Spleen (tissue), 11 donors: ENCODE results near the gene IGF1. TPM values are rescaled to one million over a fixed set of nuclear protein-coding genes. Genes with fewer than 3 reads are reported as not detected.
"Not testable (repeated sequence)": the region's sequence is repeated elsewhere in the genome, so short reads cannot be mapped to it uniquely, and the experiment has no call there.

Experiments used
- DNase-seq: peaks from one replicate; pipeline ENCODE4 v3.0.0-alpha.2; 2020
- H3K27ac ChIP-seq, 8 donors: fragments of 200-600 bp; sonication (generic) in 7 of 8; 1 replicate in 4 of 8; 2 replicates in 4 of 8; pipeline versions ENCODE4 v1.5.0 to v1.8.0; 2016 to 2021; ENCODE audit warnings: inconsistent platforms in 4 of 8, mild to moderate bottlenecking in 4 of 8, moderate library complexity in 1 of 8
- H3K27me3 ChIP-seq, 7 donors: fragments of 200-600 bp; sonication (generic) in 6 of 7; replicated peaks in 1 of 7; 1 replicate in 4 of 7; 2 replicates in 3 of 7; pipeline versions ENCODE4 v1.5.0 to v1.8.0; 2016 to 2021; ENCODE audit warnings: inconsistent platforms in 3 of 7, mild to moderate bottlenecking in 1 of 7
- H3K36me3 ChIP-seq, 6 donors: fragments of 200-600 bp; sonication (generic) in 5 of 6; 1 replicate in 4 of 6; 2 replicates in 2 of 6; pipeline versions ENCODE4 v1.5.0 to v1.8.0; 2016 to 2021; ENCODE audit warnings: inconsistent platforms in 2 of 6
- H3K4me1 ChIP-seq, 6 donors: fragments of 200-600 bp; sonication (generic) in 5 of 6; 1 replicate in 3 of 6; 2 replicates in 3 of 6; pipeline versions ENCODE4 v1.5.0 to v1.8.0; 2016 to 2021; ENCODE audit warnings: inconsistent platforms in 3 of 6
- H3K4me3 ChIP-seq, 8 donors: fragments of 200-600 bp; sonication (generic) in 7 of 8; 1 replicate in 4 of 8; 2 replicates in 4 of 8; pipeline versions ENCODE4 v1.5.0 to v1.8.0; 2016 to 2021; ENCODE audit warnings: inconsistent platforms in 4 of 8, mild to moderate bottlenecking in 4 of 8, moderate library complexity in 2 of 8
- H3K9me3 ChIP-seq, 8 donors: fragments of 200-600 bp; sonication (generic) in 7 of 8; 1 replicate in 4 of 8; 2 replicates in 4 of 8; pipeline versions ENCODE4 v1.5.0 to v1.8.0; 2016 to 2021; ENCODE audit warnings: inconsistent platforms in 4 of 8
- CTCF ChIP-seq, 11 experiments: fragments of 200-600 bp in 7 of 11; fragments of 450-650 bp in 4 of 11; sonication (generic) in 4 of 11; IDR thresholded peaks in 8 of 11; conservative IDR thresholded peaks in 3 of 11; 1 replicate in 7 of 11; 2 replicates in 4 of 11; pipeline versions ENCODE4 v1.4.0 to v1.8.0; 2016 to 2021; ENCODE audit warnings: antibody characterized with exemption in 11 of 11, inconsistent platforms in 4 of 11, mild to moderate bottlenecking in 1 of 11
- POLR2A ChIP-seq, 3 donors: fragments of 450-650 bp; IDR thresholded peaks; one replicate each; pipeline ENCODE4 v1.5.1; 2017; ENCODE audit warnings: antibody characterized with exemption in 3 of 3, mild to moderate bottlenecking in 1 of 3
- POLR2AphosphoS5 ChIP-seq, 3 donors: sonication (generic); formaldehyde crosslinking; IDR thresholded peaks; one replicate each; pipeline ENCODE4 v1.5.1; 2017; ENCODE audit warnings: antibody characterized with exemption in 3 of 3
- WGBS, 5 donors: extraction: QIAGEN DNeasy Blood & Tissue Kit in 3 of 5; methylation state at CpG; one replicate each; pipeline versions ENCODE4 v1.1.5 to v1.1.7; 2013 to 2018; 5-methylcytosine and 5-hydroxymethylcytosine counted together
- intact Hi-C: fragments of 100-400 bp; cut with DNase I; formaldehyde crosslinking; loops from one replicate; pipeline ENCODE4 v1.15.0; 2023; ENCODE audit warnings: low total_unique reads
- polyA plus RNA-seq, 3 donors: library from polyadenylated mRNA; stranded (reverse); fragments of 200-250 nt; gene quantifications; one replicate each; pipeline ENCODE4 v1.2.1, GENCODE V29; 2013
- total RNA-seq, 7 donors: library from RNA; depleted of rRNA in 3 of 7; stranded (reverse); fragments of >200 nt in 3 of 7; fragmentation: NEBNext Ultra II Directional in 4 of 7; extraction: Animal tissue kit (Norgen Biotek cat#: 25700) in 4 of 7; gene quantifications; one replicate each; pipeline versions ENCODE4 v1.1.0 to v1.2.1, GENCODE V29; 2016 to 2021
- donor health status: healthy with polysubstance abuse.
- donor health status: DM: no; HTN: no; CAD: no; lungs with moderate emphysema.
- donor health status: DM: no; HTN: no; CAD: no.
- donor health status: Bipolar disorder and iron deficiency.
- donor health status: healthy.
- donor health status: DM: no; HTN: no; CAD: no.
- donor health status: DM: yes; HTN: yes; CAD: no.

The IGF1 gene
- total and polyA plus RNA-seq, 10 donors, result 1.5 to 19.7 (median 11.3) TPM

GRCh38 chr12:102369876-102370275, 110.5 kb downstream of the IGF1 start:
- H3K4me3 ChIP-seq, result no peak overlapping the region
- WGBS, 5 donors, result 47 to 82% (median 56%) methylated on average over 2 of the region's 2 CpGs
- no peaks in the 10 kb centered on the region for H3K36me3 ChIP-seq
- no peak overlapping the region for H3K27ac ChIP-seq
- no peak for DNase-seq
- TF ChIP-seq POLR2AphosphoS5 (IDR thresholded peaks at IDR 0.05) (no peak), POLR2A (IDR thresholded peaks at IDR 0.05) (no peak), CTCF (IDR thresholded peaks at IDR 0.05 in 8 of 11, conservative IDR thresholded peaks at IDR 0.05 in 3 of 11) (no peak)
- intact Hi-C loops, result no loop called here
- no peaks in the 10 kb centered on the region for H3K4me1 ChIP-seq
- H3K27me3 ChIP-seq, result no peaks in the 10 kb centered on the region
- H3K9me3 ChIP-seq, result peaks cover 0 to 23% (median 0%) of the 10 kb centered on the region in 8 donors

DNA sequence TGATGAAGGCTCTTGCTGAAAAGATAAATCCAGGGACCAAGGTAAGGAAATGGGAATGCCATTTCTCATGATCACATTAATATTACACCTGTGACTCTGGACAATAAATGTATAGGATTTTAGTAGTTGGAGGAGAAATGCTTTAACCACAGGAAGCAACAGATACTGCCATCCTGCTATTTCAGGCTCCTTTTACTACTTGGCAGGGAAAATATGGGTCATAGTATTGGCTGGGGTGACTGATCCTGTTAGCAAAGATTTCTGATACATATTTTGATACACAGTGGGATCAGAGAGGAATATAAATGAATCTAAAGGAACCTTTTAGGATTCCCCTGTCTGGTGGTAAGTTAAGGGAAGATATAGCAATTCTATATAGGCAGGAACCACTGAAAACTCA, 115.0 kb downstream of the IGF1 start:
- no peaks in the 10 kb centered on the region for H3K36me3 ChIP-seq
- H3K4me3 ChIP-seq, result no peak overlapping the region
- intact Hi-C loops, result no loop called here
- no peak overlapping the region for H3K27ac ChIP-seq
- no peaks in the 10 kb centered on the region for H3K4me1 ChIP-seq
- no peak for DNase-seq
- H3K27me3 ChIP-seq, result no peaks in the 10 kb centered on the region
- H3K9me3 ChIP-seq, result peaks cover 0 to 23% (median 0%) of the 10 kb centered on the region in 8 donors
- TF ChIP-seq CTCF (IDR thresholded peaks at IDR 0.05 in 8 of 11, conservative IDR thresholded peaks at IDR 0.05 in 3 of 11), result no peak
- no peak for TF ChIP-seq POLR2A (IDR thresholded peaks at IDR 0.05)
- no peak for TF ChIP-seq POLR2AphosphoS5 (IDR thresholded peaks at IDR 0.05)

- no peaks in the 10 kb centered on the region for H3K27me3 ChIP-seq
- DNase-seq, result no peak
- no peak overlapping the region for H3K27ac ChIP-seq
- no peaks in the 10 kb centered on the region for H3K36me3 ChIP-seq
- WGBS, 5 donors, result 83 to 90% (median 89%) methylated on average over 1 of the region's 1 CpG
- intact Hi-C loops, result no loop called here
- no peak overlapping the region for H3K4me3 ChIP-seq
- TF ChIP-seq POLR2AphosphoS5 (IDR thresholded peaks at IDR 0.05), result no peak
- TF ChIP-seq POLR2A (IDR thresholded peaks at IDR 0.05), result no peak
- TF ChIP-seq CTCF (IDR thresholded peaks at IDR 0.05 in 8 of 11, conservative IDR thresholded peaks at IDR 0.05 in 3 of 11), result no peak
- peaks cover 0 to 20% (median 0%) of the 10 kb centered on the region in 8 donors for H3K9me3 ChIP-seq
- no peaks in the 10 kb centered on the region for H3K4me1 ChIP-seq
These were observed 115.7 kb downstream of the IGF1 start for GRCh38 chr12:102364709-102365108.

DNA sequence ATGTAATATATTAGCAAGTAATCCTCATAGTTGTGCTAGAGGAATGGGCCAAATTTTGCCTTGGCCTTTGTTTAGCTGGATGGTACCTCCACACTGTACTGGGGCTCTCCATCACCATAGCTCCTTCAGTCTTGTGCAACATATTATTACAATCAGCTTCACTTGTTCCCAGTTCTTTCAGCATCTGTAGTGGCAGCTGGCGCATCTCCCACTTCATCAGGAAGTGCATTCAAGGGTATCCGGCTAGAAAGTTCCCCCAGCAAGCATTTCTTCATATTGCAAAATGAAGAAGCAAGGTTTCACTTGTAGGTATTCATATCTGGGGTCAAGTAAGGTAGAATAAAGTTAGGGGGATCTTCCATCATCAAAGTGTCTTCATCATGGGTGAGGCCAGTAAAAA, 123.7 kb downstream of the IGF1 start:
- WGBS, 5 donors, result 42 to 74% (median 57%) methylated on average over 2 of the region's 2 CpGs
- Histone ChIP-seq H3K4me3 (no peak overlapping the region), H3K27me3 (no peaks in the 10 kb centered on the region), H3K27ac (no peak overlapping the region), H3K4me1 (no peaks in the 10 kb centered on the region), H3K9me3 (peaks cover 4 to 31% (median 25%) of the 10 kb centered on the region in 8 donors), H3K36me3 (no peaks in the 10 kb centered on the region)
- TF ChIP-seq POLR2A (IDR thresholded peaks at IDR 0.05) (no peak), POLR2AphosphoS5 (IDR thresholded peaks at IDR 0.05) (no peak), CTCF (IDR thresholded peaks at IDR 0.05 in 8 of 11, conservative IDR thresholded peaks at IDR 0.05 in 3 of 11) (no peak)
- intact Hi-C loops, result no loop called here
- no peak for DNase-seq

- H3K4me1 ChIP-seq, intact Hi-C loops, H3K4me3 ChIP-seq, H3K36me3 ChIP-seq, H3K27me3 ChIP-seq, DNase-seq, H3K27ac ChIP-seq: not testable (repeated sequence)
- 71 to 100% (median 96%) methylated on average over 1 of the region's 1 CpG for WGBS, 5 donors
- H3K9me3 ChIP-seq, result peaks cover 4 to 31% (median 25%) of the 10 kb centered on the region in 8 donors
These were observed 126.1 kb downstream of the IGF1 start for GRCh38 chr12:102354281-102354680.
